Activated CD8-positive, alpha-beta T cell treated with anti-CD3 and anti-CD28 coated beads, Interleukin-2, amount 10 ng/mL, durations not matched to agents 7 days and 5 days (primary cell): ENCODE results near the gene IMMP2L. TPM values are rescaled to one million over a fixed set of nuclear protein-coding genes. Genes with fewer than 3 reads are reported as not detected.

Experiments
- ATAC-seq: fragments of 150-1000 bp; cut with Tn5 transposase; one replicate; pipeline ENCODE4 v1.10.0; 2021; ENCODE audit warnings: moderate library complexity
- CTCF ChIA-PET: fragments of 350-600 bp; sonication (Branson Sonifier 250); formaldehyde crosslinking; loops from one replicate; lab custom pipeline; 2021; ENCODE audit warnings: antibody characterized with exemption; lab: Charles Lee
- POLR2A ChIA-PET: fragments of 350-600 bp; sonication (Branson Sonifier 250); formaldehyde crosslinking; loops from one replicate; lab custom pipeline; 2021; ENCODE audit warnings: antibody characterized with exemption; lab: Charles Lee
- DNase-seq: peaks from one replicate; pipeline ENCODE4 v3.0.0-alpha.2; 2020
- H3K27ac Mint-ChIP-seq: one replicate; pipeline ENCODE4 v1.8.0; 2021; ENCODE audit warnings: mild to moderate bottlenecking, mixed read lengths
- H3K27me3 Mint-ChIP-seq: one replicate; pipeline ENCODE4 v1.8.0; 2021; ENCODE audit warnings: low read depth, mixed read lengths
- H3K36me3 Mint-ChIP-seq: one replicate; pipeline ENCODE4 v1.8.0; 2021; ENCODE audit warnings: low read depth, mixed read lengths
- H3K4me1 Mint-ChIP-seq: one replicate; pipeline ENCODE4 v1.8.0; 2021; ENCODE audit warnings: low read depth, mixed read lengths
- H3K4me3 Mint-ChIP-seq: one replicate; pipeline ENCODE4 v1.8.0; 2021; ENCODE audit warnings: mild to moderate bottlenecking, mixed read lengths
- H3K9me3 Mint-ChIP-seq: one replicate; pipeline ENCODE4 v1.8.0; 2022; ENCODE audit warnings: mixed read lengths; ENCODE audit not compliant: insufficient read depth
- total RNA-seq, 2 experiments: library from RNA; stranded (reverse); gene quantifications; one replicate each; pipeline ENCODE4 v1.2.3, GENCODE V29; 2021

The IMMP2L gene
- total RNA-seq, 2 experiments from 2014 or later: 7.1 to 9.7 TPM

DNA sequence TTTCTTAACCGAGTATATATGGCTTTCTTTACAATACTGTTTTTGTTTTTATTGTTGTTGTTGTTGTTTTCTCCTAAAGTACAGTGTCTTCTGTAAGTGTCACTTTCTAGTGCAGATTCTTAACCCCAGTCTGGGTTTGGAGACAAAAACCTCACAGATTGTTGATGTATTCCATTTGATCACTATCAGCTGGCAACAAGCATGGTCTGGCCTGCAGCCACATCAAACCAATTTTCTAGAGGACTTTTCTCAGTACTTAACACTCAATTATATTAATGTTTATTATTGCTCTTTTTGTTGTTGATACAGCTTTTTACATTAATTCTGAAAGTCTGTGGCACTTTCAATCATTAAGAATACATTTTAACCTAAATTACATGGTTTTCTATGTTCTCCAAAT, 454.3 kb downstream of the IMMP2L start:
- Mint-ChIP-seq H3K4me3 (peak overlapping the region; percentile 15), H3K36me3 (peaks cover 85% of the 10 kb centered on the region), H3K27me3 (no peaks in the 10 kb centered on the region), H3K4me1 (peaks cover 74% of the 10 kb centered on the region), H3K9me3 (no peaks in the 10 kb centered on the region), H3K27ac (no peak overlapping the region)
- CTCF ChIA-PET: interaction anchor here (2.3 kb wide), 1 partner anchor 9 kb away, joined by 8 read pairs; no protein-coding TSS in a partner anchor
- ATAC-seq (no peak), DNase-seq (no peak)
- POLR2A ChIA-PET: no interaction called here

DNA sequence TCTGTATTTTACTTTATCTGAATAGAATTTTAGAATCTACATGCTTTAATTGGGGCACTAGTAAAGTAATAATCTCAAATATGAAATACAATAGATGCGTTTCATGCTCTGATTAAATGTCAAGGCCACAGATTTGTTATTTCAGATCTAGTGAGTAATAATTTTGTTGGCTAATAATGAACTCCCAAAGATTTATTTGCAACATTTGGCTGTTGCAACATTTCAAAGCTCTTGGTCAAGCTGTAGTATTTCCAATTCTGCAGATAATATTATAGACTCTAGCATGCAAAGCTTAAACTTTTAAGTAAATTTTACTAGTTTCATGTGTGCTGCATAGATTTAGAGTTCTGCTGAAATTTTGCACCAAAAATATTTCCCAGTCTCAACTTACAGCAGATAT, 454.7 kb downstream of the IMMP2L start:
- ChIA-PET CTCF (interaction anchor here (2.3 kb wide), 1 partner anchor 9 kb away, joined by 8 read pairs; no protein-coding TSS in a partner anchor), POLR2A (interaction anchor here (0.6 kb wide), 1 partner anchor 9 kb away, joined by 3 read pairs; no protein-coding TSS in a partner anchor)
- Mint-ChIP-seq H3K4me1 (peaks cover 73% of the 10 kb centered on the region), H3K9me3 (no peaks in the 10 kb centered on the region), H3K27me3 (no peaks in the 10 kb centered on the region), H3K4me3 (peak overlapping the region; percentile 15), H3K27ac (no peak overlapping the region), H3K36me3 (peaks cover 84% of the 10 kb centered on the region)
- ATAC-seq (no peak), DNase-seq (no peak)

DNA sequence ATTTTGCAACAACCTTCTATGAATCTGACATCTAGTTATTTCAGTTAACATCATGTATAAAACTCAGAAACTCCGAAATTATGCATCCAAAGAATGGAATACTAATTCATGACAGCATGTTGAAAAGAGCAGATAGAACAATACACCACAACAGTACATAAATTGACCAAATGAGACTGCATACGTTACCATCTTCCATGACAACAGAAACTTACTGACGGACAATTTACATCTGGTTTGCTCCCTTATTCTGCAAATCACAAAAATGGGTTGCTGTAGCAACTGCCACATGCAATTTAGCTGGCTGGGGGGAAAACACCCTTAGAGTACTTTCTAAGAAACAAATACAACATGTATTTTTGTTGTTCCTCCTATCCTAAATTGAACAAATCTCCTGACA, 457.0 kb downstream of the IMMP2L start:
- no peak for DNase-seq
- ChIA-PET POLR2A (interaction anchor here (0.7 to 0.9 kb wide), 3 partner anchors 11 to 571 kb away, joined by 3 read pairs; no protein-coding TSS in a partner anchor), CTCF (interaction anchor here (0.9 kb wide), 1 partner anchor 11 kb away, joined by 3 read pairs; no protein-coding TSS in a partner anchor)
- H3K4me3 Mint-ChIP-seq: no peak overlapping the region
- no peak for ATAC-seq
- peaks cover 77% of the 10 kb centered on the region for H3K4me1 Mint-ChIP-seq
- no peak overlapping the region for H3K27ac Mint-ChIP-seq
- H3K27me3 Mint-ChIP-seq: no peaks in the 10 kb centered on the region
- peaks cover 88% of the 10 kb centered on the region for H3K36me3 Mint-ChIP-seq
- no peaks in the 10 kb centered on the region for H3K9me3 Mint-ChIP-seq

DNA sequence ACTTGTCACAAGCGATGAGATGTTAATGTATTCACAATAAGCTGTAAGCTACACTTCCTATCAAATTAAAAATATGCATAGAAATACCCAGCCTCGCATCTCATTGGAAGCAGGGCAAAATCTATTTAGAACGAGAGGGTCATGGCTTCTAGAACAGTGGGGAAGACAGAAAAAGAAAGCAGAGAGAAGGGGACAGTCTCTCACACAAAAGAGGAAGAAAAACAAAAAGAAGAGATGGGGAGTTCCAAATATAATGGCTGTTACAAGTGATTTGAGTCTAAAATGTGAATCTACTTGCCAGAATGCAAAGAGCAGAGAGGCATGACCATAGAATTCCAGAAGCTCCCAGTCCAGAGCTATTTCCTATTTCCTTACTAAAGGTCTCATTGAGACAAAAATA, 457.6 kb downstream of the IMMP2L start:
- CTCF ChIA-PET: no interaction called here
- no peaks in the 10 kb centered on the region for H3K9me3 Mint-ChIP-seq
- H3K27ac Mint-ChIP-seq: no peak overlapping the region
- H3K4me1 Mint-ChIP-seq: peaks cover 80% of the 10 kb centered on the region
- POLR2A ChIA-PET: interaction anchor here (0.7 to 0.9 kb wide), 3 partner anchors 10 to 571 kb away, joined by 3 read pairs; no protein-coding TSS in a partner anchor
- no peak for ATAC-seq
- no peaks in the 10 kb centered on the region for H3K27me3 Mint-ChIP-seq
- peaks cover 87% of the 10 kb centered on the region for H3K36me3 Mint-ChIP-seq
- peak overlapping the region; percentile 6 for H3K4me3 Mint-ChIP-seq
- DNase-seq: no peak

DNA sequence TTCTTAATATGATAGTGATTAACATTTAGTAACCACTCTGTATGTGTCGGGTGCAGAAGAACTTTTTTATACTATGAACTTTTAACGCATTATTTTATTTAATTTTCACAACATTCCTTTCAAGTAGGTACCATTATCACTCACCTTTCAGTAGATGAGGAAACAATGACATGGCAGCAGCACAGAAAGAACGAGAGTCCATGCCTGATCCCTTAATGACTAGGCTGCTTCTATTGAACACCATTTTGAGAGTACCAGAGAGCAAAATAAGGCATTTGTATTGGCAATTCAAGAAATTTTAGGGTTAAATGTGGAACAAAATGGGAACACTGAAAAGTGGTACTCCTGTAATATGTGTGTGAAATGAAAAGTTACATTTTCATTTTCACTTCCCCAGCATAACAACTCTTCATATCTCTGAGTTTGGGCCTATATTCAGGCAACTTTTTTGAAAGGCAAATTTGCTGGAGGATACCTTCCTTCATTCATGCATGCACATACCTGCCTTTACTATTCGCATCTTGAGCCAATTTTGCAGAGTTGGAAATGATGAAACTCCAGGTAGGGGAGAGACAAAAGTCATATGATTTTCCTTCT, 458.5 kb downstream of the IMMP2L start:
- peak overlapping the region; percentile 39 for H3K27ac Mint-ChIP-seq
- H3K9me3 Mint-ChIP-seq: no peaks in the 10 kb centered on the region
- ChIA-PET CTCF (no interaction called here), POLR2A (no interaction called here)
- peaks cover 80% of the 10 kb centered on the region for H3K4me1 Mint-ChIP-seq
- ATAC-seq (no peak), DNase-seq (no peak)
- peaks cover 87% of the 10 kb centered on the region for H3K36me3 Mint-ChIP-seq
- H3K4me3 Mint-ChIP-seq: peak overlapping the region; percentile 9
- H3K27me3 Mint-ChIP-seq: no peaks in the 10 kb centered on the region

DNA sequence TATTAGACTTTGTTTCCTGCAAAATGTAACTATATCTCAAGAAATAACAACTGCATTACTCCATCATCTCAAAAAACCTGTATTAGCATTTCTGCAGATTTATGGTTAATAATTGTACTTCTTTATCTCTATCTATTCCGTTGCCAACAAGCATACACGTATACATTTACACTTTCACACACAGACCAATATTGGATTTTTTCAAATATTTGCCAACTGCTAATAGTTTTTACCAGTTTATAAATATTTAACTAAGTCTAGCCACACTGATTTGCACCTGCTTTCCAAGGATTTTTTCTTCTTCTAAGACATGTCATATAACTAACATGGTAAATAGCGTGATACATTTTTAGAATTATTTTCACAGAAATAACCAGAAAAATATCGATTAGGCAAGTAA, 459.2 kb downstream of the IMMP2L start:
- H3K27ac Mint-ChIP-seq: no peak overlapping the region
- H3K4me3 Mint-ChIP-seq: peak overlapping the region; percentile 9
- POLR2A ChIA-PET: interaction anchor here (0.9 kb wide), 1 partner anchor 10 kb away, joined by 5 read pairs; no protein-coding TSS in a partner anchor
- H3K9me3 Mint-ChIP-seq: no peaks in the 10 kb centered on the region
- H3K4me1 Mint-ChIP-seq: peaks cover 84% of the 10 kb centered on the region
- no peaks in the 10 kb centered on the region for H3K27me3 Mint-ChIP-seq
- ATAC-seq (no peak), DNase-seq (no peak)
- CTCF ChIA-PET: no interaction called here
- peaks cover 88% of the 10 kb centered on the region for H3K36me3 Mint-ChIP-seq

DNA sequence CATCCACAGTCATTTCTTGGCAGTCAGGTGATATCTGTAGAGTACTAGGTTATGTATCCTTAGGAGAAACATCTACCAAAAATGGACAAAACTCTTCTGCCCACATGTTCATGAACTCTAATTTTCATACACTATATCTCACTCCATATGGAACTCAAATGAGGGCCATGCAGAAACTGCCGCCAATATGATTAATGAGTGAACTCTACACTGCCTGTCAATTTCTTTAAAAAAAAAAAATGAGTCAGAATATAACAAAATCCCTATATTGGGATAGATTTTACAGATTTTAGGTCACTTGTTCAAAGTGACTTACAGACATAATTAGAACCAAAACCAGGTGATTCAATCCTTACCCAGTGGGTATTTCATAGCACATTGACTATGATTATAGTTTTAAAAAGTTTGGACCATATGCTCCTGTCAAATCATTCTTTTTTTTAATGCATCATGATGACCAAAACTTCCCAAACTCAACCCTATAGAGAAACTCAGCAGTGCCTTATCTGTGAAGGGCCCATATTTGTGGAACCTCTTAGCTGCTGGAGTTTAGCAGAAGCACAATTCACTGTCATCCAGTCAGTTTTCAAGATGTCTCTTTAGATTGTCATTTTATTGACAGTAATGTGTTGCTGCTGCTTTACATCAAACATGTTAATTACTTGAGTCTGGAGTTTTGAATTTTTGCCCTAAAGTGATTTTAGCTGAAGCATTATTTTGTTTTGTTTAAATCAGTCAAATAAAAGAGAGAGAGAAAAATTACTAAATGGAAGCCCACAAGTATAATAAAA, 460.2 kb downstream of the IMMP2L start:
- H3K4me1 Mint-ChIP-seq: peaks cover 77% of the 10 kb centered on the region
- H3K27me3 Mint-ChIP-seq: no peaks in the 10 kb centered on the region
- POLR2A ChIA-PET: interaction anchor here (0.9 kb wide), 1 partner anchor 9 kb away, joined by 5 read pairs; no protein-coding TSS in a partner anchor
- H3K9me3 Mint-ChIP-seq: no peaks in the 10 kb centered on the region
- H3K27ac Mint-ChIP-seq: no peak overlapping the region
- no peak for DNase-seq
- peaks cover 87% of the 10 kb centered on the region for H3K36me3 Mint-ChIP-seq
- no peak overlapping the region for H3K4me3 Mint-ChIP-seq
- CTCF ChIA-PET: interaction anchor here (1.0 kb wide), 1 partner anchor 10 kb away, joined by 3 read pairs; no protein-coding TSS in a partner anchor
- ATAC-seq: no peak

DNA sequence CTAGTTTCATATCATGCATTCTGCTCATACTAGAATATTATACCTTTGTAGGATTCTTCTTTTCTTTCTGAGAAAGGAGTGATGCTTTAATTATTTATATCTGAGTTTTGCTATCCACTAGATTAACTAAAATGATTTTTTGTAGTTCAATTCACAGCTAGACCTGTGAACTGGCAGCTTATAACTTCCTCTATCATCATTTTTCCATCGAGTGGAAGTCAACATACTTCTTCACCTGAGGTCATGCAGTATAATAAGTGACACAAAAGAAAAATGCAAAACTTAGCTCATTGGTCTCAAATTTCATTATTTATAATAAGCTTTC, 463.4 kb downstream of the IMMP2L start:
- ATAC-seq (peak; percentile 40), DNase-seq (no peak)
- CTCF ChIA-PET: interaction anchor here (0.6 to 2.3 kb wide), 49 partner anchors 8 to 1008 kb away, joined by 3 to 14 read pairs (median 4); partner anchors contain the start of gene LRRN3
- H3K9me3 Mint-ChIP-seq: no peaks in the 10 kb centered on the region
- peaks cover 91% of the 10 kb centered on the region for H3K36me3 Mint-ChIP-seq
- H3K27me3 Mint-ChIP-seq: no peaks in the 10 kb centered on the region
- POLR2A ChIA-PET: interaction anchor here (0.6 to 2.1 kb wide), 4 partner anchors 9 to 581 kb away, joined by 3 to 8 read pairs (median 3); no protein-coding TSS in a partner anchor
- peaks cover 59% of the 10 kb centered on the region for H3K4me1 Mint-ChIP-seq
- peak overlapping the region; percentile 65 for H3K27ac Mint-ChIP-seq
- peak overlapping the region; percentile 95 for H3K4me3 Mint-ChIP-seq

DNA sequence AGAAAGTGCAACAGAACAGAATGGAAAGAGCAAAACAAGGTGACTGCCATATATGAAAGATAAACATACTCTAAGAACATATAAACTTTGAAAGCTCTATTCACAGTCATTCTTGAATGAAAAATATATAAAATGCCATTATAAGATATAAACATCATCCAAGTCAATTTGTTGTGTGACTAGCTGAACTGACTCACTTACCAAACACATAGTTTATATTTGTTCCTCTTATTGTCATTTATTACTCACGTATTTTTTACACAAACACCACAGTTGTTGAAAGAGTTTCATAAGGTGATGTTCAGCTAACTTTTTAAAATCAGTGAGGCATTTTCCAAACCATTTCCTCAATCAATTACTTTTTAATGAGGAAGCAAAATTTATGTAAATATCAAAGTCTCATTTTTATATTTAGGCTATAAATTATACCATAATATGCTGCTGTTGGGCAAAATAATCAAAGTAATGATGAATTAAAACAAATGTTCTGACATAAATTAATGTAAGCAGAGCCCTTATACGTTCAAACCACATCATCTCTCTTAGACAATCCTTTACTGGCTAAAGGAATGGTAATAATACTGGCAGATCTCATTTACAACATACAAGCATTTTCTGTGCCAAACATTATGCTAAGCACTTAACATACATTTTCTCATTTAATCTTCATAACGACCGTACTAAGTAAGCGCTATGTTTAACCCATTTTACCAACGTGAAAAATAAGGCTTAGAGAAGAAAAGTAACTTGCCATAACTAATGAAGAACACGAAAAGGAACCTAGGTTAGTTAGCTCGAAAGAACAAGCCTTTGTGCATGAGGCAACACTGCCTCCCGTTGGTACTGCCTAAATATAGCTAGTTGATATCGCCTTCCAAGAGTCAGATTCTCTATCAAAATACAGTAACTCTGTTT, 464.0 kb downstream of the IMMP2L start:
- Mint-ChIP-seq H3K9me3 (no peaks in the 10 kb centered on the region), H3K27ac (peak overlapping the region; percentile 65), H3K4me1 (peaks cover 53% of the 10 kb centered on the region), H3K4me3 (peak overlapping the region; percentile 95), H3K36me3 (peaks cover 91% of the 10 kb centered on the region), H3K27me3 (no peaks in the 10 kb centered on the region)
- DNase-seq (peak; percentile 80), ATAC-seq (peak; percentile 77)
- POLR2A ChIA-PET: interaction anchor here (1.2 to 2.1 kb wide), 3 partner anchors 9 to 15 kb away, joined by 3 to 8 read pairs (median 3); no protein-coding TSS in a partner anchor
- CTCF ChIA-PET: interaction anchor here (0.6 to 2.3 kb wide), 48 partner anchors 7 to 1007 kb away, joined by 3 to 14 read pairs (median 4); partner anchors contain the start of gene LRRN3

DNA sequence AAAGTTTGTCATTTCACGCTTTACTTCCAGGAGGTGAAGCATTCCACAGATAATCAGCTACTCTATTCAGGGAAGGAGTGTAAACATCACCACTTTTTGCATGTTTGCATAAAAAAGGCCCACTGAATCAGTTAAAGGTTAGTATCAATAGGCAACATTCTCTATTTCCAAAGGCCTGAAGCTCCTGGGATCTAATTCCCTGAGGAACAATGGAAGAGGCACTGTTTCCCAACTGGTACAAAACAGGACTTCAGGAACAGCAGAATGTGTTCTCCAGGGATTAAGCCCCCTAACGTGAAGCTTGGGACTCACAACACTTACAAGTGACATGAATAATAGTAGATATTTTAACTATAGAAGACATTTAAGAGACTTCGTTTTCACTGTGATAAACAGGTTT, 465.3 kb downstream of the IMMP2L start:
- ATAC-seq (no peak), DNase-seq (no peak)
- Mint-ChIP-seq H3K9me3 (no peaks in the 10 kb centered on the region), H3K27ac (peak overlapping the region; percentile 18), H3K4me1 (peaks cover 43% of the 10 kb centered on the region), H3K36me3 (peaks cover 94% of the 10 kb centered on the region), H3K4me3 (peak overlapping the region; percentile 95), H3K27me3 (no peaks in the 10 kb centered on the region)
- POLR2A ChIA-PET: interaction anchor here (1.1 to 1.2 kb wide), 2 partner anchors 15 to 21 kb away, joined by 3 read pairs; no protein-coding TSS in a partner anchor
- CTCF ChIA-PET: interaction anchor here (1.8 kb wide), 1 partner anchor 14 kb away, joined by 8 read pairs; no protein-coding TSS in a partner anchor
